Measurements from ENCODE around the gene PRR11. TPM values are rescaled to one million over a fixed set of nuclear protein-coding genes. Genes with fewer than 3 reads are reported as not detected.

PRR11 gene
- total and polyA plus RNA-seq, 2 experiments from 2014 or later = 5.9 to 15.0 TPM

- Histone ChIP-seq H4K20me1 (ENCODE audit: insufficient read depth) (no peaks in the 10 kb centered on the region), H2AFZ (no peak overlapping the region), H3F3A (ENCODE audit: insufficient read depth) (no peaks in the 10 kb centered on the region), H3K79me2 (ENCODE audit: insufficient read depth) (no peaks in the 10 kb centered on the region), H3K4me3 (no peak overlapping the region), H3K4me2 (ENCODE audit: unreplicated experiment) (no peak overlapping the region), H3K9ac (no peak overlapping the region), H3K27ac (no peak overlapping the region), H3K9me2 (ENCODE audit: insufficient read depth) (no peaks in the 10 kb centered on the region), H3K36me3 (ENCODE audit: low read depth) (0 out of 2 replicates have a peak, but pooled peaks cover 4% of the 10 kb centered on the region), H3K4me1 (ENCODE audit: insufficient read depth) (no peaks in the 10 kb centered on the region), H3K9me3 (ENCODE audit: low read depth) (no peaks in the 10 kb centered on the region), H3K27me3 (replicated peaks; ENCODE audit: insufficient read depth) (no peaks in the 10 kb centered on the region)
- in situ Hi-C loops (cut with MboI) = no loop called here
- WGBS, 2 experiments (ENCODE audit: low coverage in 1 of 2, low lambda C conversion rate in 2 of 2, missing lambda C conversion rate in 2 of 2) = 96 to 98% methylated on average over 9 of the region's 9 CpGs
- TF ChIP-seq EZH2phosphoT487 (IDR thresholded peaks at IDR 0.05; ENCODE audit: insufficient read depth, low read depth) (no peak), EZH2 (IDR thresholded peaks at IDR 0.05; ENCODE audit: insufficient read depth, poor library complexity, severe bottlenecking) (no peak)
- no peak for DNase-seq
These were observed 25.1 kb downstream of the PRR11 start for GRCh38 chr17:59180626-59181025.

GRCh38 chr17:59181481-59181880 is 25.9 kb downstream of the PRR11 start:
- WGBS, 2 experiments (ENCODE audit: low coverage in 1 of 2, low lambda C conversion rate in 2 of 2, missing lambda C conversion rate in 2 of 2) = 97 to 98% methylated on average over 7 to 9 of the region's 9 CpGs

GRCh38 chr17:59185997-59186396 is 30.5 kb downstream of the PRR11 start:
- H3K36me3 ChIP-seq (ENCODE audit: low read depth) = 0 out of 2 replicates have a peak, but pooled peaks cover 6% of the 10 kb centered on the region

More at GRCh38 chr17:59181481-59181880, 25.9 kb downstream of the PRR11 start:
- Histone ChIP-seq H3K9me3 (ENCODE audit: low read depth) (no peaks in the 10 kb centered on the region), H4K20me1 (ENCODE audit: insufficient read depth) (no peaks in the 10 kb centered on the region), H3K27me3 (replicated peaks; ENCODE audit: insufficient read depth) (no peaks in the 10 kb centered on the region), H3K79me2 (ENCODE audit: insufficient read depth) (no peaks in the 10 kb centered on the region), H3K4me1 (ENCODE audit: insufficient read depth) (no peaks in the 10 kb centered on the region), H3K9me2 (ENCODE audit: insufficient read depth) (no peaks in the 10 kb centered on the region), H2AFZ (no peak overlapping the region), H3K4me3 (no peak overlapping the region), H3K4me2 (ENCODE audit: unreplicated experiment) (no peak overlapping the region), H3K36me3 (ENCODE audit: low read depth) (0 out of 2 replicates have a peak, but pooled peaks cover 6% of the 10 kb centered on the region), H3K9ac (no peak overlapping the region), H3F3A (ENCODE audit: insufficient read depth) (no peaks in the 10 kb centered on the region), H3K27ac (no peak overlapping the region)
- in situ Hi-C loops (cut with MboI) = no loop called here
- DNase-seq = no peak
- TF ChIP-seq EZH2 (IDR thresholded peaks at IDR 0.05; ENCODE audit: insufficient read depth, poor library complexity, severe bottlenecking) (no peak), EZH2phosphoT487 (IDR thresholded peaks at IDR 0.05; ENCODE audit: insufficient read depth, low read depth) (no peak)

GRCh38 chr17:59186850-59187249 is 31.3 kb downstream of the PRR11 start:
- Histone ChIP-seq H4K20me1 (ENCODE audit: insufficient read depth) (no peaks in the 10 kb centered on the region), H3K4me2 (ENCODE audit: unreplicated experiment) (no peak overlapping the region), H3K36me3 (ENCODE audit: low read depth) (0 out of 2 replicates have a peak, but pooled peaks cover 6% of the 10 kb centered on the region), H2AFZ (no peak overlapping the region), H3K9ac (no peak overlapping the region), H3K9me2 (ENCODE audit: insufficient read depth) (no peaks in the 10 kb centered on the region), H3F3A (ENCODE audit: insufficient read depth) (no peaks in the 10 kb centered on the region), H3K9me3 (ENCODE audit: low read depth) (no peaks in the 10 kb centered on the region), H3K79me2 (ENCODE audit: insufficient read depth) (no peaks in the 10 kb centered on the region), H3K27ac (no peak overlapping the region), H3K27me3 (replicated peaks; ENCODE audit: insufficient read depth) (no peaks in the 10 kb centered on the region), H3K4me3 (no peak overlapping the region), H3K4me1 (ENCODE audit: insufficient read depth) (no peaks in the 10 kb centered on the region)
- TF ChIP-seq EZH2phosphoT487 (IDR thresholded peaks at IDR 0.05; ENCODE audit: insufficient read depth, low read depth) (no peak), EZH2 (IDR thresholded peaks at IDR 0.05; ENCODE audit: insufficient read depth, poor library complexity, severe bottlenecking) (no peak)
- in situ Hi-C loops (cut with MboI) = no loop called here
- peak; percentile 19 for DNase-seq
- WGBS, 2 experiments (ENCODE audit: low coverage in 1 of 2, low lambda C conversion rate in 2 of 2, missing lambda C conversion rate in 2 of 2) = 98% methylated on average over 3 of the region's 3 CpGs

More at GRCh38 chr17:59185997-59186396, 30.5 kb downstream of the PRR11 start:
- Histone ChIP-seq H2AFZ (no peak overlapping the region), H3K9ac (no peak overlapping the region), H3K4me1 (ENCODE audit: insufficient read depth) (no peaks in the 10 kb centered on the region), H3K27ac (no peak overlapping the region), H3K4me3 (no peak overlapping the region), H3F3A (ENCODE audit: insufficient read depth) (no peaks in the 10 kb centered on the region), H3K9me3 (ENCODE audit: low read depth) (no peaks in the 10 kb centered on the region), H3K4me2 (ENCODE audit: unreplicated experiment) (no peak overlapping the region), H4K20me1 (ENCODE audit: insufficient read depth) (no peaks in the 10 kb centered on the region), H3K79me2 (ENCODE audit: insufficient read depth) (no peaks in the 10 kb centered on the region), H3K27me3 (replicated peaks; ENCODE audit: insufficient read depth) (no peaks in the 10 kb centered on the region), H3K9me2 (ENCODE audit: insufficient read depth) (no peaks in the 10 kb centered on the region)
- no peak for TF ChIP-seq EZH2 (IDR thresholded peaks at IDR 0.05; ENCODE audit: insufficient read depth, poor library complexity, severe bottlenecking)
- TF ChIP-seq EZH2phosphoT487 (IDR thresholded peaks at IDR 0.05; ENCODE audit: insufficient read depth, low read depth) = no peak
- DNase-seq = no peak
- in situ Hi-C loops (cut with MboI) = no loop called here

GRCh38 chr17:59190806-59191205 is 35.3 kb downstream of the PRR11 start:
- H2AFZ ChIP-seq = no peak overlapping the region
- H4K20me1 ChIP-seq (ENCODE audit: insufficient read depth) = no peaks in the 10 kb centered on the region
- TF ChIP-seq EZH2phosphoT487 (IDR thresholded peaks at IDR 0.05; ENCODE audit: insufficient read depth, low read depth) (no peak), EZH2 (IDR thresholded peaks at IDR 0.05; ENCODE audit: insufficient read depth, poor library complexity, severe bottlenecking) (no peak)
- H3F3A ChIP-seq (ENCODE audit: insufficient read depth) = no peaks in the 10 kb centered on the region
- WGBS, 2 experiments (ENCODE audit: low coverage in 1 of 2, low lambda C conversion rate in 2 of 2, missing lambda C conversion rate in 2 of 2) = 96 to 100% methylated on average over 2 of the region's 2 CpGs
- H3K4me3 ChIP-seq = no peak overlapping the region
- H3K4me2 ChIP-seq (ENCODE audit: unreplicated experiment) = no peak overlapping the region
- DNase-seq = no peak
- no peak overlapping the region for H3K9ac ChIP-seq
- H3K4me1 ChIP-seq (ENCODE audit: insufficient read depth) = no peaks in the 10 kb centered on the region
- H3K36me3 ChIP-seq (ENCODE audit: low read depth) = peaks cover under 1% of the 10 kb centered on the region; the same call in 1 of the 2 replicates
- no peaks in the 10 kb centered on the region for H3K79me2 ChIP-seq (ENCODE audit: insufficient read depth)
- H3K9me2 ChIP-seq (ENCODE audit: insufficient read depth) = no peaks in the 10 kb centered on the region
- in situ Hi-C loops (cut with MboI) = no loop called here
- H3K9me3 ChIP-seq (ENCODE audit: low read depth) = no peaks in the 10 kb centered on the region
- no peaks in the 10 kb centered on the region for H3K27me3 ChIP-seq (replicated peaks; ENCODE audit: insufficient read depth)
- H3K27ac ChIP-seq = no peak overlapping the region
